ENCODE data around the gene KRT1.

DNA sequence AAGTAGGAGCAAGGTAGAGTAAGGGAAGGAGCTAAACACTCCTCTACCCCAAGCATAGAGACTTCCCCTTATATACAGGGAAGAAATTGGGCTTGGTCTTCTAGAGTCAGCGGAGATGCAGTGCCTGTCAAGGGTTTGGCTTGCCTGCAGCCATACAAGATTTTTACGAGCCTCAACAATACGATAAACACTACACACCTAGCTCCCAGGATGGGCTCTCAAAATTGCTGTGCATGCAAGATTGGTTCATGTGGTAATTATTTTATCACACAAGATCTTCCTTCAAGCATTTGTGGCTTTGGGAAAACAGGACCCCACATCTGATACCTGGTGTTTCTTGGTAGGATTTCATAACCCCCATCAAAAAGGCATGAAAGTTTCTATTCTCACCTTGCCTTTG lies at the start of gene KRT1:
- no peak for TF ChIP-seq EZH2 (IDR thresholded peaks at IDR 0.05; ENCODE audit: insufficient read depth, low read length)
- no peak for TF ChIP-seq CTCF (IDR thresholded peaks at IDR 0.05; ENCODE audit: insufficient read depth, low read depth, low read length)

All from astrocyte (in vitro differentiated cells and primary cell).